ENCODE data around the gene PPP4R3A. TPM values are rescaled to one million over a fixed set of nuclear protein-coding genes. Genes with fewer than 3 reads are reported as not detected.
"Not testable (repeated sequence)": the region's sequence is repeated elsewhere in the genome, so short reads cannot be mapped to it uniquely, and the experiment has no call there.

PPP4R3A gene
- total RNA-seq, 1 experiment from 2014 or later, result 66.8 TPM

- in situ Hi-C loops (cut with HindIII; ENCODE audit: low sequenced_read_pairs), result no loop called here
- no peak for DNase-seq (ENCODE audit: low spot score)
Observed at GRCh38 chr14:91456283-91456682, 53.8 kb downstream of the PPP4R3A start.

- in situ Hi-C loops (cut with HindIII; ENCODE audit: low sequenced_read_pairs), result no loop called here
- DNase-seq (ENCODE audit: low spot score), result no peak
Observed at GRCh38 chr14:91454580-91454979, 55.5 kb downstream of the PPP4R3A start.

GRCh38 chr14:91454155-91454554 lies 56.0 kb downstream of the PPP4R3A start:
- in situ Hi-C loops (cut with HindIII; ENCODE audit: low sequenced_read_pairs), result no loop called here
- no peak for DNase-seq (ENCODE audit: low spot score)

GRCh38 chr14:91453744-91454143 lies 56.4 kb downstream of the PPP4R3A start:
- DNase-seq (ENCODE audit: low spot score), result no peak
- in situ Hi-C loops (cut with HindIII; ENCODE audit: low sequenced_read_pairs), result no loop called here

GRCh38 chr14:91444335-91445020 lies 65.6 kb downstream of the PPP4R3A start:
- in situ Hi-C loops (cut with HindIII; ENCODE audit: low sequenced_read_pairs), result no loop called here
- no peak for DNase-seq (ENCODE audit: low spot score)

GRCh38 chr14:91439345-91439744 lies 70.8 kb downstream of the PPP4R3A start:
- in situ Hi-C loops (cut with HindIII; ENCODE audit: low sequenced_read_pairs), result no loop called here
- no peak for DNase-seq (ENCODE audit: low spot score)

GRCh38 chr14:91438845-91439244 lies 71.3 kb downstream of the PPP4R3A start:
- in situ Hi-C loops (cut with HindIII; ENCODE audit: low sequenced_read_pairs), result no loop called here

GRCh38 chr14:91436266-91436665 lies 73.8 kb downstream of the PPP4R3A start:
- DNase-seq (ENCODE audit: low spot score); in situ Hi-C loops (cut with HindIII; ENCODE audit: low sequenced_read_pairs): not testable (repeated sequence)

More at GRCh38 chr14:91438845-91439244, 71.3 kb downstream of the PPP4R3A start:
- DNase-seq (ENCODE audit: low spot score), result no peak

GRCh38 chr14:91429385-91429784 lies 80.7 kb downstream of the PPP4R3A start:
- in situ Hi-C loops (cut with HindIII; ENCODE audit: low sequenced_read_pairs), result no loop called here
- DNase-seq (ENCODE audit: low spot score), result no peak

GRCh38 chr14:91428931-91429330 lies 81.2 kb downstream of the PPP4R3A start:
- DNase-seq (ENCODE audit: low spot score); in situ Hi-C loops (cut with HindIII; ENCODE audit: low sequenced_read_pairs): not testable (repeated sequence)

- in situ Hi-C loops (cut with HindIII; ENCODE audit: low sequenced_read_pairs); DNase-seq (ENCODE audit: low spot score): not testable (repeated sequence)
Observed at GRCh38 chr14:91425531-91425944, 84.6 kb downstream of the PPP4R3A start.

GRCh38 chr14:91424813-91425530 lies 85.1 kb downstream of the PPP4R3A start:
- in situ Hi-C loops (cut with HindIII; ENCODE audit: low sequenced_read_pairs), result loop anchor here (5.0 kb wide), 1 partner anchor 118 kb away; no protein-coding TSS in a partner anchor
- no peak for DNase-seq (ENCODE audit: low spot score)

- no peak for DNase-seq (ENCODE audit: low spot score)
- in situ Hi-C loops (cut with HindIII; ENCODE audit: low sequenced_read_pairs), result loop anchor here (5.0 kb wide), 1 partner anchor 113 kb away; no protein-coding TSS in a partner anchor
Observed at GRCh38 chr14:91420686-91421085, 89.4 kb downstream of the PPP4R3A start.

GRCh38 chr14:91419451-91419850 lies 90.7 kb downstream of the PPP4R3A start:
- no peak for DNase-seq (ENCODE audit: low spot score)
- in situ Hi-C loops (cut with HindIII; ENCODE audit: low sequenced_read_pairs), result no loop called here

GRCh38 chr14:91419044-91419397 lies 91.1 kb downstream of the PPP4R3A start:
- in situ Hi-C loops (cut with HindIII; ENCODE audit: low sequenced_read_pairs), result no loop called here
- no peak for DNase-seq (ENCODE audit: low spot score)

- DNase-seq (ENCODE audit: low spot score), result peak; percentile 61
- in situ Hi-C loops (cut with HindIII; ENCODE audit: low sequenced_read_pairs), result no loop called here
Observed at GRCh38 chr14:91418387-91419043, 91.6 kb downstream of the PPP4R3A start.

- in situ Hi-C loops (cut with HindIII; ENCODE audit: low sequenced_read_pairs), result no loop called here
- no peak for DNase-seq (ENCODE audit: low spot score)
Observed at GRCh38 chr14:91417983-91418386, 92.1 kb downstream of the PPP4R3A start.

- in situ Hi-C loops (cut with HindIII; ENCODE audit: low sequenced_read_pairs), result no loop called here
- DNase-seq (ENCODE audit: low spot score), result no peak
Observed at GRCh38 chr14:91417120-91417982, 92.8 kb downstream of the PPP4R3A start, which contains the start of gene CCDC88C. TSS of gene CCDC88C (minus strand) at chr14:91417820. CDS start at chr14:91417690, 130 bp downstream.

GRCh38 chr14:91416744-91417119 lies 93.4 kb downstream of the PPP4R3A start:
- no peak for DNase-seq (ENCODE audit: low spot score)
- in situ Hi-C loops (cut with HindIII; ENCODE audit: low sequenced_read_pairs), result no loop called here

Measured in G401 (cell line).